Activated naive CD4-positive, alpha-beta T cell treated with anti-CD3 and anti-CD28 coated beads, Interleukin-2, amount 50 U/mL, for 24 hours (primary cell): Measurements from ENCODE around the gene ITGB1BP1.

Source experiments
- H3K27ac Mint-ChIP-seq: one replicate; pipeline ENCODE4 v1.8.0; 2021; ENCODE audit warnings: mild to moderate bottlenecking, mixed read lengths
- H3K27me3 Mint-ChIP-seq: one replicate; pipeline ENCODE4 v1.8.0; 2021; ENCODE audit warnings: mixed read lengths
- H3K36me3 Mint-ChIP-seq: one replicate; pipeline ENCODE4 v1.8.0; 2021; ENCODE audit warnings: mixed read lengths
- H3K4me1 Mint-ChIP-seq: one replicate; pipeline ENCODE4 v1.8.0; 2021; ENCODE audit warnings: mixed read lengths
- H3K4me3 Mint-ChIP-seq: one replicate; pipeline ENCODE4 v1.8.0; 2021; ENCODE audit warnings: mild to moderate bottlenecking, mixed read lengths
- H3K9me3 Mint-ChIP-seq: one replicate; pipeline ENCODE4 v1.8.0; 2021; ENCODE audit warnings: mixed read lengths

The ITGB1BP1 gene

DNA sequence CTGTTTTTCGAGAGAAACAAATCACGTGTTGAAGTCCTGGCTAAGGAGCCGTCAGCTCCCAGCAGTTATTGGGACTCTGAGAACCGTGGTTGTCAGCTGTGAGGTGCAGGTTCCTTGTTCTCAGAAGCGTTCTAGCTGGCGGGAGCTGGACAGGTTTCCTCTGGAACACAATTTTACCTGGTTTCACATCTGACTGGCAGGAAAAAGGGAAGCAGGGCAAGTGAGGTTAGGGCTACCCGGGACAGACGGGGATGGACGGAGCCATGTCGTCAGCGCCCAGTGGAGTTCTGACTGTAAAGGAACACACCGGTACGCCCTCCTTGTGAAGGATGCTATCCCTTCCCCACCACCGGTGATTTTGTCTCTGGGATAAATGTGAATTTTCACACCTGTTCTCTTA, 26.1 kb downstream of the ITGB1BP1 start:
- Mint-ChIP-seq H3K9me3 (no peaks in the 10 kb centered on the region), H3K4me1 (no peaks in the 10 kb centered on the region), H3K36me3 (no peaks in the 10 kb centered on the region), H3K27me3 (no peaks in the 10 kb centered on the region), H3K27ac (no peak overlapping the region), H3K4me3 (no peak overlapping the region)

DNA sequence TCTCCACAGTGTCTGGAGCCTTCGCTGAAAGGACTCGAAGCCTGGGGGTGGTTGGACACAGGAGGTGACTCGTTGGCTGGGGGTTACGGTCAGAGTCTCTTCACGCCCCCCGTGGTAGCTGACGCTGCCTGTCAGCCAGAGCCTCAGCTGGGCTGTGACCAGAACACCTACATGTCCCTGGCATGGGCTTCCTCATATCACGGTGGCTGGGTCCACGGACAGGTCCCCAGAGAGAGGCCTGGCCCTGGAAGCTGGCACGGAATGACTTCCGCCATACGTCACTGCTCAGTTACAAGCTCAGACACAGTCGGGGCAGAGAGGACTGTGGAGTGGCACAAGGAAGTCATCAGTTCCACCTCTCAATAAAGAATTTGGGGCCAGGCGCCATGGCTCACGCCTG, 28.5 kb downstream of the ITGB1BP1 start:
- Mint-ChIP-seq H3K4me1 (no peaks in the 10 kb centered on the region), H3K36me3 (no peaks in the 10 kb centered on the region), H3K27ac (no peak overlapping the region), H3K27me3 (no peaks in the 10 kb centered on the region), H3K9me3 (no peaks in the 10 kb centered on the region), H3K4me3 (no peak overlapping the region)

DNA sequence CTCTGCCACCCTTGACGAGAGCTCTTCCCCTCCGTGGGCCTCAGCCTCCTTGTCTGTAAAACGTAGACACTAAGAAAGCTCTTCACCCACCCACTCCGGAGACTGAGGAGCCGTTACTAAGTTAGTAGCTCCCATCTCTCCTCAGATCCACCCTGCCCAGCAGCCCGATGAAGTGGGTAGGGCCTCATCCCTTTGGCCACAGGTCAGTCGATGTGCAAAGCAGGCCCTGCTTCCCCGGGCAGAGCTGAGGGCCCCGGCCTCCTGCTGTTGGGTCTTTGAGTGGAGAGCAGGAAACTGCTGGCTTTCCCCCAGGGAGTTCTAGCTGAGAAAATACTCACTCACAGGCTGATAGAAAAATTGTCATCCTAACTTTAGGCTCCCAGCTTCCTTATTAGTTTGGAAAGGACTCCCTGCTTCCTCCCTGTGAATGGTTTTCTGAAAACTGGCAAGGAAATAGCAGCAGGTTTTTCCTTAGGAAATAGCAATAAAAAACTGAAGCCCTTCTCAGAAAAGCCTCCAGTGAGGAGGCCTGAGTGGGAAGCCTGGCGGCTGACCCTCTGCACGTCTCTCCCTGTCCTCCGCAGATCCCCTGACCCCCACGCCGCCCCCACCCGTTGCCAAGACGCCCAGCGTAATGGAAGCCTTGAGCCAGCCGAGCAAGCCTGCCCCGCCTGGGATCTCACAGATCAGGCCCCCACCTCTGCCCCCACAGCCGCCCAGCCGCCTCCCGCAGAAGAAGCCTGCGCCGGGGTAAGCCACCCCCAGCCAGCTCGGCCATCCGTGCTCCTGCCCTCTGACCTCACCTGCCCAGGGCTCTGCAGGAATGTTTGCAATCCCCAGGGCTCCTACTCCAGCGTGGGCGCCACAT, 30.2 kb downstream of the ITGB1BP1 start:
- H3K9me3 Mint-ChIP-seq = no peaks in the 10 kb centered on the region
- H3K4me3 Mint-ChIP-seq = no peak overlapping the region
- no peaks in the 10 kb centered on the region for H3K27me3 Mint-ChIP-seq
- H3K36me3 Mint-ChIP-seq = no peaks in the 10 kb centered on the region
- no peak overlapping the region for H3K27ac Mint-ChIP-seq
- no peaks in the 10 kb centered on the region for H3K4me1 Mint-ChIP-seq

DNA sequence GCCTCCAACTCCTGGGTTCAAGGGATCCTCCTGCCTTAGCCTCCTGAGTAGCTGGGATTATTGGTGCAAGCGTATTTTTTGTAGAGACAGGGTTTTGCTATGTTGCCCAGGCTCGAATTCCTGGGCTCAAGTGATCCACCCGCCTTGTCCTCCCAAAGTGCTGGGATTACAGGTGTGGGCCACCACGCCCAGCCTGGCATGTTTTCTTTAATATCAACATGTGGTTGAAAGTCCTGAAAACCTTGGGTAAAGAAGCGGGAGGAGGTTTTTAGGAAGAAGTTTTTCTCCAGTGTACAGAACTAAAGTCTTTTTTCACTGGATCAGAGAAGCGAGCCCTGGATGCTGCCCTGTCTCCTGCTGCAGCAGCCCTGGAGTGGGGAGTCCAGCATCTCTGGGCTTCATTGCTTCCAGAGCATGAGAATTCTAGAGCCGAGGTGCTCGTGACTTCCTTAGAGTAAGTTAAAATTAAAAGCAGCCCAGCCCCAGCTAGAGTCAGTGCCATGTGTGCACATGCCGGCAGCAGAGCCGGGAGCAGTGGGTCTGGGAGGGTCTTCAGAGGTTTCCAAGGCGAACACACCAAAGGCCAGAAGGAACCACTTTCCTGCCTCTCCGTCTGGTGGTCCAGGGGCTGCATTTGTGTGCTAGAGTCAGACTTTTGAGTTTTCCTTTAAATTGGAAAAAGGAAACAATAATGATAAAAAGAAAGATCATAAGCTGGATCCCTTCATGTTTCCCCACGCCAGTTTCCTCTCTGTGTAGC, 31.2 kb downstream of the ITGB1BP1 start:
- H3K9me3 Mint-ChIP-seq = no peaks in the 10 kb centered on the region
- H3K27ac Mint-ChIP-seq = no peak overlapping the region
- no peaks in the 10 kb centered on the region for H3K36me3 Mint-ChIP-seq
- no peaks in the 10 kb centered on the region for H3K4me1 Mint-ChIP-seq
- H3K27me3 Mint-ChIP-seq = no peaks in the 10 kb centered on the region
- no peak overlapping the region for H3K4me3 Mint-ChIP-seq

DNA sequence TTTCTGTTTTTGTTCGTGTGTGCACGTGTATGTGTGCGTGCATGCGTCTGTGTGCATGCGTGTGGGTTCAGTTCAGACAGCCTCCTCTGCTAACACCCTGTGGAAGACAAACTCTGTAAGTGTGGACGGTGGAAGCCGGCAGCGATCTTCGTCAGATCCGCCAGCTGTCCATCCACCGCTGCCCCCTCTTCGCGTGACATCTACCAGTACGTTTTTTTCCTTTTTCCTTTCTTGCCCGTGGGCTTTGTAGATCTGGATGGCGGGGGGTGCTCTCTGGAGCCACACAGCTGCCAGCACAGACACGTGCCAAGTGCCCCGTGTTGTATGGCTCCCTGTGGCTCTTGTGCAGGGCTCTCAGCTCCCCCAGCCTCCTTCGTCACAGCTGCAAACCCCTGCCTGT, 32.3 kb downstream of the ITGB1BP1 start:
- H3K27me3 Mint-ChIP-seq = no peaks in the 10 kb centered on the region
- no peaks in the 10 kb centered on the region for H3K4me1 Mint-ChIP-seq
- no peaks in the 10 kb centered on the region for H3K9me3 Mint-ChIP-seq
- H3K4me3 Mint-ChIP-seq = no peak overlapping the region
- H3K27ac Mint-ChIP-seq = no peak overlapping the region
- no peaks in the 10 kb centered on the region for H3K36me3 Mint-ChIP-seq

DNA sequence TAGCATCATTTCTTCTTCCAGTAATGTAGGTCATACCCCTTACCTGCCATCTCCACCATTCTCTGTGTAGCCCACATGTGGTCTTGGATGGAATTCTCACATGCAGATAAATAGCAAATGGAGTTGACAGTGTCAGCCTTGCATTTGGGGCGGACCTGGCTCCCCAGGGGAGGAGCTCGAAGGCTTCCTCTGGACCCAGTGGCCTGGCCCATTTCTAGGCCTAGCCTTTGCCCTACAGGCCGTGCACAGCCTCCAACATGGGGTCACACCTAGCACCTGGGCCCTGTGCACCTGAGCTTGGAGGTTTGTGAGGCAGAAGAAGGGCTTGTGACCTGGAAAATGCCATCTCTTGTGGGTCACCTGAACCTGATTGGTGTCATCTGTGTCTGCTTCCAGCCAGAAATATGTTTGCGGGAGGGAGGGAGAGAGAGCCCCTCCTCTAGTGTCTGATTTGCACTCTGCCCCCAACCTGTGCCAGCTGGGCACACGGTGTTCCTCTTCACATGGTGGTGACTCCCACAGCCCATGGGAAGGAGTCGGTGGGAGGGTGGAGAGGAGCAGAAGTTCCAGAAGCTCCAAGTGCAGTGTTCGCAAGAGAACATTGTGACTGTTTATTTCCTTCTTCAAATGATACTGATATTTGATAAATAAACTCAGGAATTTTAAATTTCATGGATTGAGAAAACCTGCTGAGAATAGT, 33.0 kb downstream of the ITGB1BP1 start:
- Mint-ChIP-seq H3K36me3 (no peaks in the 10 kb centered on the region), H3K4me1 (no peaks in the 10 kb centered on the region), H3K4me3 (no peak overlapping the region), H3K27ac (no peak overlapping the region), H3K9me3 (no peaks in the 10 kb centered on the region), H3K27me3 (no peaks in the 10 kb centered on the region)

DNA sequence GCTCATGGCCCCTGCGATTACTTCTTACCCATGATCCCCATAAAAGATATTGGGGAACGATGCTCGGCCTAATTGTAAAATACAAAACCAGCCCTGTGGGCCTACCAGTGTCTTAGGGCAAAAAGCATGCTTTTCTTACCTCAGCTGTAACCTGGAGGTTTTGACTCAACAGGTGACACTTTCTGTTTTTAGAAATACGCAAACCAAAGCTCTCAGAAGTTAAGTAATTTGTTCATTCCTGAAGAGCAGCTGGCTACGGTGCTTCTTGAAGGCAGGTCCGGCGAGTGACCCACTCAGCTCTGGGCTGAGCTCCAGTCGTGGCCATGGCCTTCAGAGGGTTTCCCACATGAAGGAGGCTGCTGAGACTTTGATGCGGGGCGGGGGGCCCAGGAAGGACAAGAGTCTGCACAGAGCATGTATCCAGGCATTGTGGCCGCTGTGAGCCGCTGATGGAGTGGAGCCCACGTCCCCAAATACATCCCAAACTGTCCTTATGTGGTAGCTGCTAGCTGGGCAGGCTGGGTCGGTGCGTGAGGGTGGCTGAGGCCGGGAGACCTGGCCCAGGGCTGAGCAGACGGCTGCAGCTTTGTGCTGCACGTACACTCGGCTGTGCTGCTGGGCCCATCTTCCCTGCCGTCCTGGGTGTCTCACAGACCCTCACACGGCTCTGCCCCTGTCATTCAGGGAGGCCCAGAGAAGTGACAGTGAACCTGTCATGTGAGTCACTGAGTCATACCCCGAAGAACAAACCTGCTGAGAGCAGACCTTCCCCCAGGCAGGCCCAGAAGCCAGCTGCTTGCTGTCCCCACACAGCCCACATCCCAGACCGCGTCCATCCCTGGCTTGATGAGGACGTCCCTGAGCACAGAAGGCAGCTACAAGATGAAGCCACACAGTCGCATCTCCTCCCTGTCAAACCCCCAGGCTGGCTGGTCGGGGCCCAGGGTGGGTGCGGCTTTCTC, 34.1 kb downstream of the ITGB1BP1 start:
- H3K27me3 Mint-ChIP-seq = no peaks in the 10 kb centered on the region
- H3K36me3 Mint-ChIP-seq = no peaks in the 10 kb centered on the region
- no peak overlapping the region for H3K27ac Mint-ChIP-seq
- no peak overlapping the region for H3K4me3 Mint-ChIP-seq
- no peaks in the 10 kb centered on the region for H3K4me1 Mint-ChIP-seq
- no peaks in the 10 kb centered on the region for H3K9me3 Mint-ChIP-seq

DNA sequence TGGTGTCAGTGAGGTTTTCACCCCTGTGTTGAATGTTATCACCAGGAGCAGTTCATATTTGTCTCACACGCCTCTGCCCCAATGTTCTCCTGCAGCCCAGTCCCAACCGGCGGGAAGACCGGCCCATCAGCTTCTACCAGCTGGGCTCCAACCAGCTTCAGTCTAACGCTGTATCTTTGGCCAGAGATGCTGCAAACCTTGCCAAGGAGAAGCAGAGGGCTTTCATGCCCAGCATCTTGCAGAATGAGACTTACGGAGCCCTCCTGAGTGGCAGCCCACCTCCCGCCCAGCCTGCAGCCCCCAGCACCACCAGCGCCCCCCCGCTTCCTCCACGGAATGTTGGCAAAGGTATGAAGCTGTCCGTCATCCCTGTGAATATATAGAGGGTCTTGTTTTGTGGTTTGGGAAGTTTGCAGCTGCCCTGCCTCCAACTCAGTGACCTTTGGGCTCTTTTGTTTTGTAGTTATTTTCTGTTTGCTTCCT, 35.1 kb downstream of the ITGB1BP1 start:
- no peak overlapping the region for H3K27ac Mint-ChIP-seq
- no peaks in the 10 kb centered on the region for H3K27me3 Mint-ChIP-seq
- no peaks in the 10 kb centered on the region for H3K4me1 Mint-ChIP-seq
- no peak overlapping the region for H3K4me3 Mint-ChIP-seq
- H3K36me3 Mint-ChIP-seq = no peaks in the 10 kb centered on the region
- H3K9me3 Mint-ChIP-seq = no peaks in the 10 kb centered on the region

DNA sequence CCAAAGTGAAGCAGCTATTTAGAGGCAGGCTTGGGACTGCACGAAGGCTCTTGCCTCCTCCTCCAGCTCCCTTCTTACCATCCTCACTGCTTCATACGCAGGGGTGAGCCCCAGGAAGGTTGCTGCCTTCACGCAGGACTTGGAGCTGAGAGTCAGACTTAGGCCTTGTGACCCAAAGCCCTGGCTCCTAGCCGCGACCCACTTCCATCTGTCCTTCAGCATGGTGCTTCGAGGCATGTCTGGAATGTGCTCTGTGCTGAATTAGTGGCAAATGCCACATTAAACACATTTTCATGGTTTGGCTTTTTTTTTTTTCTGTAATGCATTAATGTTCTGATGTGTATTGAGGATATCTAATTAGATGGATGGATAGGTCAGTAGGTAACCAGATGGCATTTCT, 37.5 kb downstream of the ITGB1BP1 start:
- Mint-ChIP-seq H3K27ac (no peak overlapping the region), H3K36me3 (no peaks in the 10 kb centered on the region), H3K9me3 (no peaks in the 10 kb centered on the region), H3K27me3 (no peaks in the 10 kb centered on the region), H3K4me3 (no peak overlapping the region), H3K4me1 (no peaks in the 10 kb centered on the region)

DNA sequence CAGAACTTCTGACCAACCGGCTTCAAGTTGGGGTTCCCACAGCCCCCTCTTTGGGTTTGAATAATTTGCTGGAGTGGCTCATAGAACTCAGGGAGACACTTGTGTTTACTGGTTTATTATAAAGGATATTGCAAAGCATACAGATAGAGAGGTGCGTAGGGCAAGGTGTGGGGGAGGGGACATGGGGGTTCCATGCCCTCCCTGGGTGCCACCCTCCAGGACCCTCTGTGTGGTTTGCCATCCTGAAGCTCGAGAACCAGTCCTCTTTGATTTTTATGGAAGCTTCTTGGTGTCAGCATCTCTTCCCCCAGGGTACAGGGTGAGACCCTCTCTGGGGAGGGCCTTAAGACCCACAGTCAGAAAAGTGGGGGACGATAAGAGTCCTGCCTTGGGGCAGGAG, 38.8 kb downstream of the ITGB1BP1 start:
- Mint-ChIP-seq H3K27ac (no peak overlapping the region), H3K27me3 (no peaks in the 10 kb centered on the region), H3K4me3 (no peak overlapping the region), H3K4me1 (no peaks in the 10 kb centered on the region), H3K9me3 (no peaks in the 10 kb centered on the region), H3K36me3 (no peaks in the 10 kb centered on the region)

DNA sequence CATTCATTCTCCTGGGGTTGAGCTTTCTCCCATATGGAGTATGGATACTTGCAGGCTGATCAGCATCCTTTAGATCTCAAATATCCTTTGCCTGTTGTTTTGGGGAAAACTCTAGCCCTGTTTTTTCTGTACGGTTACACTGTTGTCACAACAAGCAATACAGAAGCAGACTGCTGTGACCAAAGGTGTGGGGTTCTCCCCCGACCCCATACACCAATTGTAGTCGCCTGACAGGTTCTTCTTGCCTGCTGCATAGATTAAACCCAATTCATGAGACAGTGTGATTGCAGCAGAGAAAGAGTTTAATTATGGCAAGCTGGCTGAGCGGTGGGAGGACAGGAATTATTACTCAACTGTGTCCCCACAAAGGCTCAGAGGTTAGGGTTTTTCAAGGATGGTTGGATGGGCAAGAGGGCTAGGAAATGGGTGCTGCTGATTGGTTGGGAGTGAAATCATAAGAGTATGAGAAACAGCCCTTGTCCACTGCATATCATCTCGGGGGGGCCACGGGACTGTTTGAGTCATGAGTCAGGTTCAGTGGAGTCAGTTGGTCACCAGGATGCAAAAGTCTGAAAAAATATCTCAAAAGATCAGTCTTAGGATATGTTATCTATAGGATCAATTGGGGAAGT, 40.6 kb downstream of the ITGB1BP1 start:
- no peaks in the 10 kb centered on the region for H3K9me3 Mint-ChIP-seq
- no peaks in the 10 kb centered on the region for H3K4me1 Mint-ChIP-seq
- H3K27me3 Mint-ChIP-seq = no peaks in the 10 kb centered on the region
- no peak overlapping the region for H3K4me3 Mint-ChIP-seq
- H3K36me3 Mint-ChIP-seq = no peaks in the 10 kb centered on the region
- H3K27ac Mint-ChIP-seq = no peak overlapping the region

DNA sequence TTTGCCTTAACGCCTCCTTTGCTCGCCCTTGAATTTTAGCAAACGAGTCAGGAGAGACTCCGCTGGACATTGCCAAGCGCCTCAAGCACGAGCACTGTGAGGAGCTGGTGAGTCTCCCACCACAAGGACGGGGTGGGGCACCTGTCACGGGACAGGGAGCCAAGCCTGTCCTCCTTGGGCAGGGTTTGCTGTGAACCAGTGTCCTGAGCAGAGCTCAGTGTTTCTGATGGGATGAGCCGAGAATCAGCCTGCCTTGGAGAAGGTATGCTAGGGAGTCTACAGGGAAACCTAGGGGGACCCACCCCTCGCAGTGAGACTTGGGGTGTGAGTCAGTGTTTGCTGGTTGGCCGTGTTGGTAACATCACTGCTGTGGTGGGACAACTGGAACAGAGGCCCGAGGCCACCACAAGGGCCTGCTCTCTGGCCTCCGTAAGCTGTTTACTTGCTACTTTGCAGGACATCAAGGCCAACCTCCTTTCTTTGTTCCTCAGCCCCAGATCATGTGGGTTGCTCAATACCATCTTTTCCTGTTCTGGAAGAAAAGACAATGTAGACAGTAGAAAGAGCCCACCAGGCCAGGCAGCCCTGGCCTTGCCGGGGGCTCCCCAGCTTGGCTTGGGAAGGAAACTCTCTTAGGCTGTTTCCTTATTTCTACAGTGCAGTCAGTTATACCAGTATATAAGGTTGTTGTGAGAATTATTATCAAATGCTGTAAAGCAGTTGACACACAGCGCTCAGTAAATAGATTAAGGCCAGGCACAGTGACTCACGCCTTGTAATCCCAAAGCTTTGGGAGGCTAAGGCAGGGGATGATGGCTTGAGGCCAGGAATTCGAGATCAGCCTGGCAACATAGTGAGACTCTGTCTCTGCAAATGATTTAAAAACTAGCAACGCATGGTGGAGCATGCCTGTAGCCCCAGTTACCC, 42.4 kb downstream of the ITGB1BP1 start:
- Mint-ChIP-seq H3K4me3 (no peak overlapping the region), H3K4me1 (no peaks in the 10 kb centered on the region), H3K36me3 (no peaks in the 10 kb centered on the region), H3K9me3 (no peaks in the 10 kb centered on the region), H3K27me3 (no peaks in the 10 kb centered on the region), H3K27ac (no peak overlapping the region)

DNA sequence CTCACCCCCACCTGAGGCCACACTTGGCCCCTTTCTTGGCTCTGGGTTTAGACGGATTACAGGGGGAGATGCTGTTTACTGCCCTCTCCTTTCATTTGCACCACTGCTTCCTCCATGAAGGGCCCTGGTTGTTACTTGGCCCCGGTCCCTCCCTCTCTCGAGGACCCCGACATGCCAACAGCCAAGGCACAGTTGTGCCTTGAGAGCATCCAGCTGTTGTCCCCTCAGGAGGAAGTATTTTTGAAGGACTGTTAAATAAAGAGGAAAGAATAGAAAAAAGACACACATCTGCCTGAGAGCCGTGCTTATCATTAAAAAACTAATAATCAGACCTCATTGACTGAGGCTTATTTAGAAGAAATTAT, 44.0 kb downstream of the ITGB1BP1 start:
- Mint-ChIP-seq H3K36me3 (no peaks in the 10 kb centered on the region), H3K4me3 (no peak overlapping the region), H3K9me3 (no peaks in the 10 kb centered on the region), H3K27me3 (no peaks in the 10 kb centered on the region), H3K27ac (no peak overlapping the region), H3K4me1 (no peaks in the 10 kb centered on the region)
